Measurements from ENCODE around the gene LRRN4CL. TPM values are rescaled to one million over a fixed set of nuclear protein-coding genes. Genes with fewer than 3 reads are reported as not detected.
A peak's percentile ranks its signal among the peaks of the same experiment; 100 is the strongest.

The LRRN4CL gene
- total and polyA plus RNA-seq, 2 of the 8 experiments (the other 6 are each of a cell fraction or from before 2014, with no cell fraction given), result 0.05 to 0.26 TPM

- H3K56ac ChIP-seq (replicated peaks; ENCODE audit: insufficient read length, low read depth, low read length), result peak overlapping the region; percentile 87
- H3K36me3 ChIP-seq (ENCODE audit: control insufficient read depth in 2 of 4, insufficient read depth in 4 of 4, low read length in 3 of 4), result peaks cover 17 to 44% (median 24%) of the 10 kb centered on the region in 4 experiments
- no peak for DNase-seq (ENCODE audit: low read depth in 1 of 2, low spot score in 2 of 2)
- no peak overlapping the region for H3K14ac ChIP-seq (ENCODE audit: insufficient read length)
- H3K79me1 ChIP-seq (ENCODE audit: low read depth, low read length), result no peaks in the 10 kb centered on the region; the same call in 1 of the 2 replicates
- H2BK12ac ChIP-seq (ENCODE audit: low read depth, low read length), result peak overlapping the region; percentile 72; the same call in 1 of the 2 replicates
- no peak for FAIRE-seq
- 63% methylated on average over 7 of the region's 7 CpGs; no CpG with 5 or more reads in 1 of the 2 experiments for WGBS, 2 experiments (ENCODE audit: extremely low coverage in 1 of 2, insufficient coverage in 1 of 2, insufficient read length in 1 of 2, insufficient replicate concordance in 2 of 2, low coverage in 1 of 2, low lambda C conversion rate in 2 of 2, missing lambda C conversion rate in 1 of 2)
- peak overlapping the region; percentile 44 for H2BK120ac ChIP-seq (replicated peaks; ENCODE audit: low read depth, low read length)
- peak overlapping the region; percentile 99 for H3K4me2 ChIP-seq (ENCODE audit: insufficient read depth in 1 of 2, low read depth in 2 of 2, low read length in 2 of 2)
- H4K20me1 ChIP-seq (replicated peaks in 1 of 2; ENCODE audit: control insufficient read depth in 1 of 2, insufficient read depth in 2 of 2, low read length in 2 of 2), result peaks cover 0 to 2% of the 10 kb centered on the region in 2 experiments
- peak overlapping the region; percentile 92 for H4K5ac ChIP-seq (ENCODE audit: insufficient read length, low read depth, low read length)
- POLR2A ChIA-PET (ENCODE audit: partially characterized antibody), result interaction anchor here (0.7 to 61.4 kb wide), 24 partner anchors 9 to 171 kb away, joined by 3 to 2041 read pairs (median 10); partner anchors contain the start of genes B3GAT3, C11orf98, CSKMT and GANAB
- H2BK20ac ChIP-seq (ENCODE audit: low read length), result no peak overlapping the region
- H3K23me2 ChIP-seq (ENCODE audit: low read depth, low read length), result peaks cover 22% of the 10 kb centered on the region
- H4K8ac ChIP-seq (ENCODE audit: extremely low read depth, insufficient read depth, low read length), result peak overlapping the region; percentile 100; the same call in 1 of the 2 replicates
- H3K4ac ChIP-seq (replicated peaks; ENCODE audit: insufficient read length, low read depth, low read length), result peak overlapping the region; percentile 55
- H2AFZ ChIP-seq (ENCODE audit: low read length), result peak overlapping the region; percentile 45; the same call in 1 of the 2 replicates
- H3K9me3 ChIP-seq (ENCODE audit: insufficient read depth in 2 of 2, low read depth in 1 of 2, low read length in 1 of 2), result no peaks in the 10 kb centered on the region
- peak overlapping the region; percentile 96 for H4K91ac ChIP-seq (replicated peaks; ENCODE audit: insufficient read length, low read length)
- peaks cover 7 to 43% (median 21%) of the 10 kb centered on the region in 4 experiments for H3K4me1 ChIP-seq (replicated peaks in 1 of 4; ENCODE audit: control insufficient read depth in 3 of 4, insufficient read depth in 4 of 4, low read length in 3 of 4)
- peaks cover 0 to 13% of the 10 kb centered on the region in 2 experiments; a peak in 1 of 4 replicates for H3K79me2 ChIP-seq (ENCODE audit: control insufficient read depth in 1 of 2, insufficient read depth in 2 of 2, low read length in 2 of 2)
- peak overlapping the region; percentile 14; the same call in 1 of the 2 replicates for H2AK5ac ChIP-seq (ENCODE audit: low read depth, low read length)
- no peak overlapping the region for H3K23ac ChIP-seq (ENCODE audit: insufficient read length)
- H2BK5ac ChIP-seq (ENCODE audit: low read depth, low read length), result peak overlapping the region; percentile 96
- H2BK15ac ChIP-seq (ENCODE audit: low read length), result no peak overlapping the region; the same call in 1 of the 2 replicates
- H3K27me3 ChIP-seq (replicated peaks in 1 of 4; ENCODE audit: control insufficient read depth in 3 of 4, extremely low read depth in 1 of 4, insufficient read depth in 3 of 4, low read length in 3 of 4), result no peaks in the 10 kb centered on the region; a peak in 1 of 7 replicates
- peak overlapping the region; percentile 95 for H3K27ac ChIP-seq (ENCODE audit: low read depth, low read length)
- H3K18ac ChIP-seq (ENCODE audit: extremely low read depth, low read length), result peak overlapping the region; percentile 60
- peak overlapping the region in 3 of 4 experiments; percentile 88 to 92 (median 91); a peak in 6 of 7 replicates for H3K9ac ChIP-seq (replicated peaks in 1 of 4; ENCODE audit: extremely low read depth in 1 of 4, low read depth in 3 of 4, low read length in 3 of 4)
- CTCF ChIA-PET (ENCODE audit: partially characterized antibody), result interaction anchor here (0.9 to 1.1 kb wide), 2 partner anchors 14 to 23 kb away, joined by 3 read pairs; no protein-coding TSS in a partner anchor
- H3K4me3 ChIP-seq (ENCODE audit: extremely low read depth in 1 of 4, insufficient read depth in 2 of 4, low read depth in 3 of 4, low read length in 4 of 4), result peak overlapping the region; percentile 60 to 86 (median 75); a peak in 7 of 8 replicates
- TF ChIP-seq CTCF (IDR thresholded peaks at IDR 0.05; ENCODE audit: control extremely low read depth in 1 of 3, insufficient read depth in 1 of 3, low read depth in 1 of 3, low read length in 3 of 3), result no peak
- no peak for TF ChIP-seq TCF12 (IDR thresholded peaks at IDR 0.05; ENCODE audit: low read depth, low read length)
- TF ChIP-seq EGR1 (IDR thresholded peaks at IDR 0.05; ENCODE audit: borderline replicate concordance, low read depth, low read length), result no peak
- TF ChIP-seq KDM1A (IDR thresholded peaks at IDR 0.05; ENCODE audit: borderline replicate concordance, low read length), result no peak
- no peak for TF ChIP-seq HDAC6 (IDR thresholded peaks at IDR 0.05; ENCODE audit: low read depth, low read length)
- TF ChIP-seq POLR2AphosphoS5 (IDR thresholded peaks at IDR 0.05; ENCODE audit: low read depth, low read length), result peak; percentile 16; the same call in 1 of the 2 replicates
- peak; percentile 6; the same call in 1 of the 2 replicates for TF ChIP-seq TBP (IDR thresholded peaks at IDR 0.05; ENCODE audit: low read depth, low read length)
- TF ChIP-seq MAX (IDR thresholded peaks at IDR 0.05), result no peak
- TF ChIP-seq TAF7 (optimal IDR thresholded peaks at IDR 0.05; ENCODE audit: borderline replicate concordance, low read depth, low read length), result no peak
- TF ChIP-seq EZH2 (IDR thresholded peaks at IDR 0.05; ENCODE audit: low read depth, low read length, severe bottlenecking), result no peak
Measured at GRCh38 chr11:62710001-62710345, 20.6 kb upstream of the LRRN4CL start.

Data from H1 (cell line).